Cardiac fibroblast (primary cell): ENCODE results near the gene STK11.

Experiments
- DNase-seq, 2 donors: peaks; one replicate each; pipeline versions ENCODE4 v3.0.0 to v3.0.0-alpha.2; 2010; ENCODE audit warnings: low read depth in 2 of 2
- H3K4me3 ChIP-seq, 2 donors: replicated peaks in 1 of 2; 1 replicate in 1 of 2; 2 replicates in 1 of 2; pipeline ENCODE4 v1.5.1; 2011; ENCODE audit warnings: low read depth in 2 of 2, low read length in 2 of 2, mild to moderate bottlenecking in 2 of 2, moderate library complexity in 1 of 2
- TF ChIP-seq, protein P1 (sequence below): IDR thresholded peaks from one replicate; pipeline ENCODE4 v1.5.1; 2011; ENCODE audit warnings: low read depth, mild to moderate bottlenecking, low read length, inconsistent platforms

STK11 gene

DNA sequence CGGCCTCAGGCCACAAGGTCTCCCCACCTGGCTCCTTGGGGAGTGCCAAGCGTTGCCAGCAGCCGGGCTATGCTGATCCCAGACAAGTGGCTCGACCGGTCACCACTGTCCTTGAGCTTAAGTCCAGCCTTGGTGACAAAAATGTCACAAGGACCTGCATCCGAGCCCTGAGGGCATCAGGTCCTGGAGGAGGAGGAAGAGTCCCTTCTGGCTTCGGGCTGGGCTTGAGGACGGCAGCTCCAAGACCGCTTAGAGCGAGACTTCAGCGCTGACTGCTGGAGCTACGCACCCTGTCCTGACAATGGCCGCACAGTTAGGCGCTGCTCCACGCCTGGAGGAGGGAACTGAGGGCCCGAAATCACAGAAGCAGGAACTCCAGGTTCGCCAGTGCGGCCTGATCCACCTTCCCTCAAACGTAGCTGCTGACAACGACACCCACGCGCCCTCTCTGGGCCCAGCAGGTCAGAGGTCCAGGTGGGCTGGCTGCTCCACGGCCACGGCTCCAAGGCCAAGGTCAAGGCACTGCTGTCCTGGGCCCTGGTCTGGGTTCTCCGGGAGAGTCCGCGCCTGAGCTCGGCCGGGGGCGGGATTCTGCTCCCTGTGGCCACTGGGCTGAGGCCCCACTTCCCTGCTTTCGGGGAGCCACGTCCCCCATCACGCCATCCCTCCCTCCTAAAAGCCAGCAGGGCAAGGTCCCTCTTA lies 38.6 kb upstream of the STK11 start:
- TF ChIP-seq, protein P1, sequence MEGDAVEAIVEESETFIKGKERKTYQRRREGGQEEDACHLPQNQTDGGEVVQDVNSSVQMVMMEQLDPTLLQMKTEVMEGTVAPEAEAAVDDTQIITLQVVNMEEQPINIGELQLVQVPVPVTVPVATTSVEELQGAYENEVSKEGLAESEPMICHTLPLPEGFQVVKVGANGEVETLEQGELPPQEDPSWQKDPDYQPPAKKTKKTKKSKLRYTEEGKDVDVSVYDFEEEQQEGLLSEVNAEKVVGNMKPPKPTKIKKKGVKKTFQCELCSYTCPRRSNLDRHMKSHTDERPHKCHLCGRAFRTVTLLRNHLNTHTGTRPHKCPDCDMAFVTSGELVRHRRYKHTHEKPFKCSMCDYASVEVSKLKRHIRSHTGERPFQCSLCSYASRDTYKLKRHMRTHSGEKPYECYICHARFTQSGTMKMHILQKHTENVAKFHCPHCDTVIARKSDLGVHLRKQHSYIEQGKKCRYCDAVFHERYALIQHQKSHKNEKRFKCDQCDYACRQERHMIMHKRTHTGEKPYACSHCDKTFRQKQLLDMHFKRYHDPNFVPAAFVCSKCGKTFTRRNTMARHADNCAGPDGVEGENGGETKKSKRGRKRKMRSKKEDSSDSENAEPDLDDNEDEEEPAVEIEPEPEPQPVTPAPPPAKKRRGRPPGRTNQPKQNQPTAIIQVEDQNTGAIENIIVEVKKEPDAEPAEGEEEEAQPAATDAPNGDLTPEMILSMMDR = no peak
- DNase-seq = no peak
- H3K4me3 ChIP-seq = no peak overlapping the region

DNA sequence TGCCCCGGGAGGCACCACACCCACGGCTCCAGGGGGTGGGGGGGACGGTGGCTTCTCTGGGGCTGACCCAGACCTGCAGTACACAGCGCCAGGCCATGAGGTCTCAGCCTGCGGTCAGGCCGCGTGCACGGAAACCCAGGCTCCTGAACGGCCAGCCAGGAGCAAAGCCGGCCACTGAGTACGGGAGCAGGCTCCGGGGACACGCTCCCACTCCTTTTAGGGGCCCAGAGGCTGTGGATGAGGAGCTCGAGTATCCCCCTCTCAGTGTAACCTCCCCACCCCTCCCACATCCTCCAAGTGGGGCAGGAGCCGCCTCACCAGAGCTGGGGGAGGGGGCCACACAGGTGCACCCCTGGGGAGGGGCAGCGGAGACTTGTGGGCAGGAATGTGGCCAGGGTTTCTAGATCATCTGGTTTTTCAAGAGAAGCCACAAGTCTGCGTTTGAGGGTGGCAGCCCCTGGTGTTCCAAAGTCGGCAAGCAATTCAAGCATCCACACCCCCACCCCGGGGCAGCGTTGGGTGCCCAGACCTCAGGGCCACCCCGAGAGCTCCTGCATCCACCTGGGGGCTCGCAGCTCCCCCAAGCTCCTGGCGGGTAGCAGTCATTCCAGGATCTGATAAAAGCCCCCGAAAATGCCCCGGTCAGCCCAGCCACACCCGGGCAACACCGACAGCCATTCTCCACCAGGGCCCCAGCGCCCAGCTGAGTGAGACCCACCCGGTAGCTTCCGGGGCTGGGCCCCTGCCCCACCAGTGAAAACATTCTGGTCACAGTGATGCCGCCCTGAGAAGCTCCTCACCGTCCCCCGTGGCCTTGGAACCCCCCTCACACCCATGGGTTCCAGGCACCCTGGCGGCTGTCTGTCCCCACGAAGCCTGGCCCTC lies 37.6 kb upstream of the STK11 start:
- TF ChIP-seq, protein P1 = no peak
- no peak for DNase-seq
- H3K4me3 ChIP-seq = peak overlapping the region in 1 of 2 donors; percentile 34

DNA sequence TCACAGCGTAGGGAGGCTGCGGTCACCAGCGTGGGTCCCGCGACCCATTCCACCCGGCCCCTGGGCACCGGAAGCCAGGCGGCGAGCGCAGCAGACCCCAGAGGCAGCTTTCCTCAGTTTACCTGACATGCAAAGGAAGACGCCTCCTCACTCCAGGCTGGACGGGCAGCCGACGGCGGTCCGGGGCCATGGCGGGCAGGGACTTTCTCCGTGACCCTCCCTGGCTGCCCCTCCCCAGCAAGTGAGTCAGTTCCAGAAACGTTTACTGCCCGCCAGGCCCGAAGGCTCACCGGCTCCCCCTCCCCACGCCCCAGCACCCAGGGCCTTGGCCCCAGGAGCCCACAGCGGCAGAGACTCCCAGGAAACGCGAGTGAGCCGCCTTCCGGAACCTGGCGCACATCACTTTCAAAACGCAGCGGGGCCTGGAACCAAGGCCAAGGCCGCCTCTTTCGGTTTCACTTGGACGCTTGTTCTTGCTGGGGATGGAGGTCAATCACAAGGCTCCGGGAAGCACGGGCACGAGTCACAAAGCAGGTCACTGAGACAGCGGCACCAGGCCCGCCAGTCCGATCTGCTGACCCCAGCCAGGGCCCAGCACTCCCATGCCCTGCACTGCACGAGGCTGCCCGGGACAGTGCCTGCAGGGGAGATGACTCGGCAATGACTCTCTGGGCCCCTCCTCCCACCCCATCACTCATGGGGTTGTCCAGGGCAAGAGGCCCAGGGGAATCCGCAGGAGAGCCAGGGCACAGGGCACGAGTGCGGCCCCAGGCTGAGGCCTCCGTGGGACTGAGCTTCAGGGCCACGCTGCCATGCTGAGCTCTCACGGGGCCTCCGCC lies 36.8 kb upstream of the STK11 start:
- DNase-seq = peak; percentile 62 to 76
- TF ChIP-seq, protein P1 = no peak
- peak overlapping the region; percentile 13 to 34 for H3K4me3 ChIP-seq

DNA sequence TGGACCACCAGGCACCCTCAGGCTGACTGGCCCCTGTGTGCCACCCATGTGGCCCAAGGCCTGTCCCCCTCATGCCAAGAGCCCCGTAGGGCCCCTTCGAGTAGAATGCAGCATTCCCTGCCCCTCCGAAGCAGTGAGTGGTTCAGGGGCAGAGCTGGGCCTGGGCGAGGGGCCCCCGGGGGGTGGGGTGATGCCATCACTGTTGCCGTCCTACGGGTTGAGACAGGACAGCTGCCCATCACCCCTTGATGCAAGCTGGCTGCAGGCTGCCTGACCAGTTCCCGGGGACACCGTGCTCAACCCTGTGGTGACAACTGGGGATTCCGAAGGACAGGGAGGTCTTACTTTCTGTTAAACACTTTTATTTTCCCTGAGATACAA lies 36.2 kb upstream of the STK11 start:
- peak overlapping the region; percentile 13 to 34 for H3K4me3 ChIP-seq
- TF ChIP-seq, protein P1 = no peak
- DNase-seq = no peak

DNA sequence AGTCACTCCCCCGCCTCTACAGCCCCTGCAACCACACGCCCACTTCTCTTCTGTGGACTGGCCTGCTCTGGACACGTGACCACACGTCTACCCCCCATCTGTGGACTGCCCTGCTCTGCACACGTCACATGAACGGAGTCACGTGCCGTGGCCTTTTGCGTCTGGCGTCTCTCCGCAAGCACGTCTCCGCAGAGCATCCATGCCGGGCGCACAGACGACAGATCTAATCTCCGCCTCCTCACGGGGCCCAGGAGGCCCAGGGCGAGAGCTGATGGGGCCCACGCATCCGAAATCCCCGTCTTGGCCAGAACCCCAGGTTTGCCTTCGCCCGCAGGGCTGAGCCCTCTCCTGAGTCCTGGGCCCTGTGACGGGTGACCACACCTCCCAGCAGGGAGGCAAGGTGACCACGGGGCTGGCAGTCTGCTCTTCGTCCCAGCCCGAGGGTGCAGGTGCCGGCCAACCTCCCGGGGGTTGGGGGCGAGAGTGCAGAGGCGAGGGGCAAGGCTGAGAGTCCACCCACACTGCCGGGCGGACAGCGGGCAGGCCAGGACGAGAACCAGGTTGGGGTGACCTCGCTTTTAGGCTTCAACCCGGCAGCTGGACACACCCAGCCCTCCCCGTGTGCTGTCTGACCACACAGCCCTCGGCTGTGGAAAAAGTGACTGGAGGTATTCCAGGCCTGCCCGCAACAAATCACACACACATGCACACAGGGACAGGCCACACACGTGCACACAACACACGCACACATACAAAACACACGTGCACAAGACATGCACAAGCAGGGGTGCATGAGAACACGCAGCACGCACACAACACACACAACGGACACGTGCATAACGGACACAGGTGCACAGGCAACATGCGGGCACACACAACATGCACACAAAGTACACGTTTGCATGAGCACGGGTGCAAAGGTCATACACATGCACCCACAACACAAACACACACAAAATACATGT lies 35.4 kb upstream of the STK11 start:
- no peak overlapping the region for H3K4me3 ChIP-seq
- TF ChIP-seq, protein P1 = no peak
- peak in 1 of 2 donors; percentile 61 for DNase-seq
